H1 (cell line): ENCODE measurements around the gene GPR179. TPM values are rescaled to one million over a fixed set of nuclear protein-coding genes. Genes with fewer than 3 reads are reported as not detected.

Experiments
- CTCF ChIA-PET: fragments of 300-600 bp; sonication (Branson Sonifier 250); formaldehyde crosslinking; loops from one replicate; lab custom pipeline; 2021; ENCODE audit not compliant: partially characterized antibody; lab: Charles Lee
- POLR2A ChIA-PET: fragments of 300-600 bp; sonication (Branson Sonifier 250); formaldehyde crosslinking; loops from one replicate; lab custom pipeline; 2021; ENCODE audit warnings: inconsistent platforms; ENCODE audit not compliant: partially characterized antibody; lab: Charles Lee
- DNase-seq, 2 experiments: peaks; one replicate each; pipeline versions ENCODE4 v3.0.0 to v3.0.0-alpha.2; 2010 to 2022; ENCODE audit warnings: low spot score in 2 of 2, low read depth in 1 of 2, mixed read lengths in 1 of 2
- FAIRE-seq: peaks from 2 replicates; lab custom pipeline; 2011; peaks lifted over from hg19 to GRCh38; lab: Jason Lieb, UNC
- H2AFZ ChIP-seq: 2 replicates; pipeline ENCODE4 v1.8.1; 2012; ENCODE audit warnings: low read length, inconsistent platforms
- H2AK5ac ChIP-seq: 2 replicates; pipeline ENCODE4 v1.6.1; 2013; ENCODE audit warnings: low read depth, low read length
- H2BK120ac ChIP-seq: replicated peaks from 2 replicates; pipeline ENCODE3; 2013; ENCODE audit warnings: low read depth, low read length, inconsistent platforms
- H2BK12ac ChIP-seq: 2 replicates; pipeline ENCODE4 v1.6.1; 2013; ENCODE audit warnings: low read depth, low read length
- H2BK15ac ChIP-seq: 2 replicates; pipeline ENCODE4 v1.6.1; 2013; ENCODE audit warnings: low read length
- H2BK20ac ChIP-seq: 2 replicates; pipeline ENCODE4 v1.6.1; 2013; ENCODE audit warnings: low read length
- H2BK5ac ChIP-seq: 2 replicates; pipeline ENCODE4 v1.6.1; 2013; ENCODE audit warnings: low read depth, low read length
- H3K14ac ChIP-seq: 2 replicates; pipeline ENCODE4 v1.6.1; 2013; ENCODE audit warnings: inconsistent platforms; ENCODE audit not compliant: insufficient read length
- H3K18ac ChIP-seq: 2 replicates; pipeline ENCODE4 v1.6.1; 2013; ENCODE audit warnings: low read length; ENCODE audit errors: extremely low read depth
- H3K23ac ChIP-seq: 2 replicates; pipeline ENCODE4 v1.6.1; 2013; ENCODE audit warnings: inconsistent platforms; ENCODE audit not compliant: insufficient read length
- H3K23me2 ChIP-seq: 2 replicates; pipeline ENCODE4 v1.6.1; 2013; ENCODE audit warnings: low read depth, low read length
- H3K27ac ChIP-seq: 2 replicates; pipeline ENCODE4 v1.6.1; 2011; ENCODE audit warnings: low read depth, low read length, inconsistent platforms
- H3K27me3 ChIP-seq, 4 experiments: replicated peaks in 1 of 4; 1 replicate in 1 of 4; 2 replicates in 3 of 4; pipeline versions ENCODE4 v1.6.1 to v1.8.1; 2011 to 2013; ENCODE audit warnings: low read length in 3 of 4, mild to moderate bottlenecking in 3 of 4, inconsistent platforms in 2 of 4, mixed read lengths in 2 of 4, moderate library complexity in 1 of 4; ENCODE audit not compliant: control insufficient read depth in 3 of 4, insufficient read depth in 3 of 4; ENCODE audit errors: extremely low read depth in 1 of 4
- H3K36me3 ChIP-seq, 4 experiments: 2 replicates each; pipeline versions ENCODE4 v1.6.1 to v1.8.1; 2011 to 2013; ENCODE audit warnings: mild to moderate bottlenecking in 4 of 4, low read length in 3 of 4, moderate library complexity in 2 of 4, control low read depth in 1 of 4, inconsistent platforms in 1 of 4; ENCODE audit not compliant: insufficient read depth in 4 of 4, control insufficient read depth in 2 of 4
- H3K4ac ChIP-seq: replicated peaks from 2 replicates; pipeline ENCODE3; 2013; ENCODE audit warnings: low read length, low read depth, mixed read lengths, inconsistent platforms; ENCODE audit not compliant: insufficient read length
- H3K4me1 ChIP-seq, 4 experiments: replicated peaks in 1 of 4; 1 replicate in 1 of 4; 2 replicates in 3 of 4; pipeline versions ENCODE4 v1.6.1 to v1.8.1; 2011 to 2013; ENCODE audit warnings: low read length in 3 of 4, inconsistent platforms in 2 of 4, mixed read lengths in 1 of 4; ENCODE audit not compliant: insufficient read depth in 4 of 4, control insufficient read depth in 3 of 4
- H3K4me2 ChIP-seq, 2 experiments: 2 replicates each; pipeline versions ENCODE4 v1.6.1 to v1.8.1; 2011 to 2013; ENCODE audit warnings: low read depth in 2 of 2, low read length in 2 of 2, control low read depth in 1 of 2, inconsistent platforms in 1 of 2, mild to moderate bottlenecking in 1 of 2; ENCODE audit not compliant: insufficient read depth in 1 of 2
- H3K4me3 ChIP-seq, 4 experiments: fragments of 200-600, 300-600 bp in 1 of 4; sonication (generic), shearing (Covaris generic), sonication (Bioruptor Twin) in 1 of 4; 2 replicates each; pipeline versions ENCODE4 v1.5.1 to v1.8.1; 2011 to 2016; ENCODE audit warnings: low read length in 4 of 4, low read depth in 3 of 4, control low read depth in 2 of 4, inconsistent platforms in 2 of 4, mild to moderate bottlenecking in 2 of 4, mixed read lengths in 1 of 4, moderate library complexity in 1 of 4; ENCODE audit not compliant: insufficient read depth in 2 of 4; ENCODE audit errors: extremely low read depth in 1 of 4
- H3K56ac ChIP-seq: replicated peaks from 2 replicates; pipeline ENCODE3; 2013; ENCODE audit warnings: low read depth, mild to moderate bottlenecking, mixed read lengths, low read length, inconsistent platforms; ENCODE audit not compliant: insufficient read length
- H3K79me1 ChIP-seq: 2 replicates; pipeline ENCODE4 v1.6.1; 2013; ENCODE audit warnings: low read depth, low read length, control low read depth
- H3K79me2 ChIP-seq, 2 experiments: 2 replicates each; pipeline versions ENCODE4 v1.6.1 to v1.8.1; 2012 to 2013; ENCODE audit warnings: low read length in 2 of 2, mild to moderate bottlenecking in 2 of 2, inconsistent platforms in 1 of 2; ENCODE audit not compliant: insufficient read depth in 2 of 2, control insufficient read depth in 1 of 2
- H3K9ac ChIP-seq, 4 experiments: replicated peaks in 1 of 4; 1 replicate in 1 of 4; 2 replicates in 3 of 4; pipeline versions ENCODE4 v1.6.1 to v1.8.1; 2011 to 2013; ENCODE audit warnings: low read depth in 3 of 4, low read length in 3 of 4, control low read depth in 2 of 4, mild to moderate bottlenecking in 2 of 4, moderate library complexity in 2 of 4, inconsistent platforms in 1 of 4; ENCODE audit errors: extremely low read depth in 1 of 4
- H3K9me3 ChIP-seq, 2 experiments: 2 replicates each; pipeline versions ENCODE4 v1.6.1 to v1.8.1; 2012 to 2013; ENCODE audit warnings: mild to moderate bottlenecking in 2 of 2, moderate library complexity in 2 of 2, control low read depth in 1 of 2, inconsistent platforms in 1 of 2, low read depth in 1 of 2, low read length in 1 of 2, mixed read lengths in 1 of 2; ENCODE audit not compliant: insufficient read depth in 2 of 2
- H4K20me1 ChIP-seq, 2 experiments: replicated peaks in 1 of 2; 2 replicates each; pipeline versions ENCODE3 to v1.8.1; 2011 to 2013; ENCODE audit warnings: inconsistent platforms in 2 of 2, low read length in 2 of 2, mild to moderate bottlenecking in 1 of 2; ENCODE audit not compliant: insufficient read depth in 2 of 2, control insufficient read depth in 1 of 2
- H4K5ac ChIP-seq: 2 replicates; pipeline ENCODE4 v1.6.1; 2013; ENCODE audit warnings: low read length, low read depth, mixed read lengths, inconsistent platforms; ENCODE audit not compliant: insufficient read length
- H4K8ac ChIP-seq: 2 replicates; pipeline ENCODE4 v1.8.0; 2013; ENCODE audit warnings: mild to moderate bottlenecking, moderate library complexity, low read length, inconsistent platforms; ENCODE audit not compliant: insufficient read depth; ENCODE audit errors: extremely low read depth
- H4K91ac ChIP-seq: replicated peaks from 2 replicates; pipeline ENCODE3; 2013; ENCODE audit warnings: low read length, mixed read lengths, inconsistent platforms; ENCODE audit not compliant: insufficient read length
- ATF2 ChIP-seq: IDR thresholded peaks from 2 replicates; pipeline ENCODE4 v1.6.1; 2012; ENCODE audit warnings: low read length, inconsistent platforms
- BCL11A ChIP-seq, 2 experiments: IDR thresholded peaks; one replicate each; pipeline ENCODE4 v1.6.1; 2011; ENCODE audit warnings: low read depth in 2 of 2, low read length in 2 of 2, mild to moderate bottlenecking in 2 of 2
- CHD1 ChIP-seq: IDR thresholded peaks from 2 replicates; pipeline ENCODE4 v1.6.1; 2012; ENCODE audit warnings: low read depth, low read length, improper control_type of control experiment
- EP300 ChIP-seq, 2 experiments: IDR thresholded peaks; 1 replicate in 1 of 2; 2 replicates in 1 of 2; pipeline ENCODE4 v1.6.1; 2011 to 2012; ENCODE audit warnings: low read depth in 2 of 2, low read length in 2 of 2, mild to moderate bottlenecking in 2 of 2, borderline replicate concordance in 1 of 2, inconsistent platforms in 1 of 2, moderate library complexity in 1 of 2
- KDM1A ChIP-seq: fragments of 200-600, 300-600 bp; sonication (generic); IDR thresholded peaks from 2 replicates; pipeline ENCODE4 v1.7.1; 2016; ENCODE audit warnings: mild to moderate bottlenecking, low read length, borderline replicate concordance
- KDM4A ChIP-seq: IDR thresholded peaks from one replicate; pipeline ENCODE4 v1.7.1; 2012; ENCODE audit warnings: low read depth, mild to moderate bottlenecking, moderate library complexity, low read length, inconsistent platforms; ENCODE audit not compliant: severe bottlenecking
- MAX ChIP-seq: IDR thresholded peaks from 2 replicates; pipeline ENCODE4 v1.6.1; 2012; ENCODE audit warnings: inconsistent platforms
- NANOG ChIP-seq: IDR thresholded peaks from 2 replicates; pipeline ENCODE4 v1.6.1; 2011; ENCODE audit warnings: low read length, low read depth, mild to moderate bottlenecking, inconsistent platforms; ENCODE audit not compliant: insufficient read depth, poor library complexity, severe bottlenecking
- RAD21 ChIP-seq, 2 experiments: IDR thresholded peaks in 1 of 2; conservative IDR thresholded peaks in 1 of 2; 2 replicates each; pipeline ENCODE4 v1.6.1; 2011; ENCODE audit warnings: low read depth in 2 of 2, low read length in 2 of 2, improper control_type of control experiment in 1 of 2, inconsistent platforms in 1 of 2, mild to moderate bottlenecking in 1 of 2, moderate library complexity in 1 of 2
- SP1 ChIP-seq: IDR thresholded peaks from 2 replicates; pipeline ENCODE4 v1.6.1; 2011; ENCODE audit warnings: low read depth, low read length
- TAF7 ChIP-seq: optimal IDR thresholded peaks from 2 replicates; pipeline ENCODE3; 2011; ENCODE audit warnings: low read depth, mild to moderate bottlenecking, inconsistent platforms, low read length, moderate library complexity, borderline replicate concordance
- WGBS, 2 experiments: shearing (Covaris generic) in 1 of 2; methylation state at CpG; one replicate each; pipeline versions ENCODE4 v1.1.6 to v1.1.7; 2013 to 2015; ENCODE audit warnings: low lambda C conversion rate in 2 of 2, mixed read lengths in 2 of 2, inconsistent platforms in 1 of 2, low coverage in 1 of 2, missing lambda C conversion rate in 1 of 2; ENCODE audit not compliant: insufficient replicate concordance in 2 of 2, insufficient coverage in 1 of 2, insufficient read length in 1 of 2; ENCODE audit errors: extremely low coverage in 1 of 2, missing lambda C conversion rate in 1 of 2; 5-methylcytosine and 5-hydroxymethylcytosine counted together
- polyA plus RNA-seq, 7 experiments: library from polyadenylated mRNA; depleted of rRNA in 3 of 7; stranded (reverse) in 5 of 7; unstranded in 2 of 7; fragments of >200 nt in 5 of 7; fragments of 200-250 nt in 2 of 7; gene quantifications; 1 replicate in 5 of 7; 2 replicates in 1 of 7; 4 replicates in 1 of 7; pipeline versions ENCODE4 v1.2.1 to v1.2.3, GENCODE V29; 2011 to 2013; ENCODE audit warnings: missing spikeins in 2 of 7, mixed read lengths in 2 of 7
- total RNA-seq: library from RNA; stranded (reverse); fragmentation: NEBNext Ultra II Directional; extraction: Animal tissue kit (Norgen Biotek cat#: 25700); gene quantifications from 2 replicates; pipeline ENCODE4 v1.2.1, GENCODE V29; 2021

Gene GPR179
- total and polyA plus RNA-seq, 2 of the 8 experiments (the other 6 are each of a cell fraction or from before 2014, with no cell fraction given): 0.02 to 0.07 TPM

GRCh38 chr17:38320482-38320881 lies 23.3 kb downstream of the GPR179 start:
- CTCF ChIA-PET: interaction anchor here (1.2 to 14.8 kb wide), 5 partner anchors 10 to 188 kb away, joined by 4 to 190 read pairs (median 20); no protein-coding TSS in a partner anchor
- TF ChIP-seq EP300 (IDR thresholded peaks at IDR 0.05; ENCODE audit: borderline replicate concordance in 1 of 2, low read depth in 2 of 2, low read length in 2 of 2) (no peak), MAX (no peak), KDM1A (no peak), RAD21 (IDR thresholded peaks at IDR 0.05 in 1 of 2, conservative IDR thresholded peaks at IDR 0.05 in 1 of 2; ENCODE audit: low read depth in 2 of 2, low read length in 2 of 2) (no peak), CHD1 (no peak), NANOG (no peak), BCL11A (IDR thresholded peaks at IDR 0.05; ENCODE audit: low read depth in 2 of 2, low read length in 2 of 2) (no peak), SP1 (no peak), TAF7 (no peak), ATF2 (no peak), KDM4A (no peak)

More at GRCh38 chr17:38320482-38320881, 23.3 kb downstream of the GPR179 start:
- H3K9me3 ChIP-seq: no peaks in the 10 kb centered on the region
- H3K27ac ChIP-seq: no peak overlapping the region
- no peak overlapping the region for H3K23ac ChIP-seq
- H4K5ac ChIP-seq: no peak overlapping the region
- H2AFZ ChIP-seq: no peak overlapping the region
- WGBS, 2 experiments: 89% methylated on average over 10 of the region's 10 CpGs; no CpG with 5 or more reads in 1 of the 2 experiments
- H2BK120ac ChIP-seq: no peak overlapping the region
- H3K23me2 ChIP-seq: no peaks in the 10 kb centered on the region
- no peak overlapping the region for H3K56ac ChIP-seq
- H2BK5ac ChIP-seq: no peak overlapping the region
- H2BK15ac ChIP-seq: no peak overlapping the region
- H2BK12ac ChIP-seq: no peak overlapping the region
- H3K4me1 ChIP-seq: peaks cover 0 to 7% (median 4%) of the 10 kb centered on the region in 4 experiments; a peak in 4 of 7 replicates
- H3K18ac ChIP-seq: no peak overlapping the region
- H3K79me1 ChIP-seq: no peaks in the 10 kb centered on the region; the same call in 1 of the 2 replicates
- no peak overlapping the region for H3K4me2 ChIP-seq
- peaks cover 5 to 33% (median 17%) of the 10 kb centered on the region in 4 experiments for H3K36me3 ChIP-seq
- peaks cover 0 to 3% of the 10 kb centered on the region in 2 experiments for H4K20me1 ChIP-seq
- DNase-seq (no peak), FAIRE-seq (no peak)
- H3K4ac ChIP-seq: no peak overlapping the region
- no peaks in the 10 kb centered on the region for H3K27me3 ChIP-seq
- H2AK5ac ChIP-seq: no peak overlapping the region
- H4K91ac ChIP-seq: no peak overlapping the region
- H3K4me3 ChIP-seq: no peak overlapping the region
- no peak overlapping the region for H3K14ac ChIP-seq
- POLR2A ChIA-PET: interaction anchor here (0.7 to 1.7 kb wide), 3 partner anchors 9 to 881 kb away, joined by 3 to 7 read pairs (median 4); no protein-coding TSS in a partner anchor
- no peak overlapping the region for H3K9ac ChIP-seq
- no peak overlapping the region for H2BK20ac ChIP-seq
- H3K79me2 ChIP-seq: no peaks in the 10 kb centered on the region
- H4K8ac ChIP-seq: no peak overlapping the region
